SH-SY5Y (cell line): ENCODE data around the gene MEI1.

Experiments used
- GATA2 ChIP-seq: IDR thresholded peaks from 2 replicates; pipeline ENCODE4 v1.6.1; 2011; ENCODE audit warnings: mild to moderate bottlenecking, low read depth, low read length
- GATA3 ChIP-seq: IDR thresholded peaks from 2 replicates; pipeline ENCODE4 v1.6.1; 2011; ENCODE audit warnings: low read depth, mild to moderate bottlenecking, low read length, moderate library complexity

- TF ChIP-seq GATA2 (no peak), GATA3 (no peak)
Observed at GRCh38 chr22:41805639-41806038, 106.3 kb downstream of the MEI1 start.
